Neural cell (in vitro differentiated cells): Measurements from ENCODE around the gene SUCO.

Experiments used
- EP300 ChIP-seq: fragments of 450-650 bp; conservative IDR thresholded peaks from 2 replicates; pipeline ENCODE4 v1.6.1; 2014; ENCODE audit warnings: antibody characterized with exemption, mild to moderate bottlenecking, moderate library complexity; ENCODE audit not compliant: poor library complexity, severe bottlenecking
- EZH2 ChIP-seq: fragments of 200-600, 300-800 bp; shearing (Covaris generic), sonication (generic); IDR thresholded peaks from 2 replicates; pipeline ENCODE4 v1.6.1; 2014; ENCODE audit warnings: antibody characterized with exemption, low read length, borderline replicate concordance, mild to moderate bottlenecking; ENCODE audit not compliant: insufficient read depth, poor library complexity, severe bottlenecking
- POLR2AphosphoS5 ChIP-seq: IDR thresholded peaks from 2 replicates; pipeline ENCODE4 v1.6.1; 2012
- RAD21 ChIP-seq: fragments of 450-650 bp; conservative IDR thresholded peaks from 2 replicates; pipeline ENCODE4 v1.6.1; 2014; ENCODE audit warnings: antibody characterized with exemption, mild to moderate bottlenecking, moderate library complexity
- TF ChIP-seq, protein P1 (sequence below): fragments of 450-650 bp; IDR thresholded peaks from 2 replicates; pipeline ENCODE4 v1.5.1; 2014; ENCODE audit warnings: antibody characterized with exemption, mild to moderate bottlenecking, moderate library complexity; ENCODE audit not compliant: poor library complexity, severe bottlenecking
- TF ChIP-seq, protein P2 (sequence below): IDR thresholded peaks from 2 replicates; pipeline ENCODE4 v1.6.1; 2012; ENCODE audit warnings: borderline replicate concordance

DNA sequence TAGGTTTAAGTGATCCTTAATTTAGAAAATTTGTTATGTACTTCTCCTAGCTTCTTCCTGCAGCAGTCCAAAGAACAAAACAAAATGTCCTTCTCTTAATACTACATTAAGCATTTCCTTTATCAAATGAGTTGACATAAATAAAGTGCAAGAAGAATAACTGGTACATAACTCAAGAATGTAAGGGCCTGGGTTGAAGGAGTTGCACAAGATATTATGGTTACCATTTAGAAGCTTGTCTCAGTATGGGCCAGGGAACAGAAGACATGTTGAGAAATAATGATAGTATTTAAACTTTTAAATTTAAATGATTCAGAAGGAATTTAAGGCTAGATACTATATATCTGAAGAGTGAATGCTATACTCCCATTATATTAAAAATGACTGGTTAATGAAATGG lies 23.5 kb downstream of the SUCO start:
- TF ChIP-seq POLR2AphosphoS5 (no peak), EP300 (no peak), RAD21 (no peak), EZH2 (no peak)
- TF ChIP-seq, protein P1, sequence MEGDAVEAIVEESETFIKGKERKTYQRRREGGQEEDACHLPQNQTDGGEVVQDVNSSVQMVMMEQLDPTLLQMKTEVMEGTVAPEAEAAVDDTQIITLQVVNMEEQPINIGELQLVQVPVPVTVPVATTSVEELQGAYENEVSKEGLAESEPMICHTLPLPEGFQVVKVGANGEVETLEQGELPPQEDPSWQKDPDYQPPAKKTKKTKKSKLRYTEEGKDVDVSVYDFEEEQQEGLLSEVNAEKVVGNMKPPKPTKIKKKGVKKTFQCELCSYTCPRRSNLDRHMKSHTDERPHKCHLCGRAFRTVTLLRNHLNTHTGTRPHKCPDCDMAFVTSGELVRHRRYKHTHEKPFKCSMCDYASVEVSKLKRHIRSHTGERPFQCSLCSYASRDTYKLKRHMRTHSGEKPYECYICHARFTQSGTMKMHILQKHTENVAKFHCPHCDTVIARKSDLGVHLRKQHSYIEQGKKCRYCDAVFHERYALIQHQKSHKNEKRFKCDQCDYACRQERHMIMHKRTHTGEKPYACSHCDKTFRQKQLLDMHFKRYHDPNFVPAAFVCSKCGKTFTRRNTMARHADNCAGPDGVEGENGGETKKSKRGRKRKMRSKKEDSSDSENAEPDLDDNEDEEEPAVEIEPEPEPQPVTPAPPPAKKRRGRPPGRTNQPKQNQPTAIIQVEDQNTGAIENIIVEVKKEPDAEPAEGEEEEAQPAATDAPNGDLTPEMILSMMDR: no peak
- TF ChIP-seq, protein P2, sequence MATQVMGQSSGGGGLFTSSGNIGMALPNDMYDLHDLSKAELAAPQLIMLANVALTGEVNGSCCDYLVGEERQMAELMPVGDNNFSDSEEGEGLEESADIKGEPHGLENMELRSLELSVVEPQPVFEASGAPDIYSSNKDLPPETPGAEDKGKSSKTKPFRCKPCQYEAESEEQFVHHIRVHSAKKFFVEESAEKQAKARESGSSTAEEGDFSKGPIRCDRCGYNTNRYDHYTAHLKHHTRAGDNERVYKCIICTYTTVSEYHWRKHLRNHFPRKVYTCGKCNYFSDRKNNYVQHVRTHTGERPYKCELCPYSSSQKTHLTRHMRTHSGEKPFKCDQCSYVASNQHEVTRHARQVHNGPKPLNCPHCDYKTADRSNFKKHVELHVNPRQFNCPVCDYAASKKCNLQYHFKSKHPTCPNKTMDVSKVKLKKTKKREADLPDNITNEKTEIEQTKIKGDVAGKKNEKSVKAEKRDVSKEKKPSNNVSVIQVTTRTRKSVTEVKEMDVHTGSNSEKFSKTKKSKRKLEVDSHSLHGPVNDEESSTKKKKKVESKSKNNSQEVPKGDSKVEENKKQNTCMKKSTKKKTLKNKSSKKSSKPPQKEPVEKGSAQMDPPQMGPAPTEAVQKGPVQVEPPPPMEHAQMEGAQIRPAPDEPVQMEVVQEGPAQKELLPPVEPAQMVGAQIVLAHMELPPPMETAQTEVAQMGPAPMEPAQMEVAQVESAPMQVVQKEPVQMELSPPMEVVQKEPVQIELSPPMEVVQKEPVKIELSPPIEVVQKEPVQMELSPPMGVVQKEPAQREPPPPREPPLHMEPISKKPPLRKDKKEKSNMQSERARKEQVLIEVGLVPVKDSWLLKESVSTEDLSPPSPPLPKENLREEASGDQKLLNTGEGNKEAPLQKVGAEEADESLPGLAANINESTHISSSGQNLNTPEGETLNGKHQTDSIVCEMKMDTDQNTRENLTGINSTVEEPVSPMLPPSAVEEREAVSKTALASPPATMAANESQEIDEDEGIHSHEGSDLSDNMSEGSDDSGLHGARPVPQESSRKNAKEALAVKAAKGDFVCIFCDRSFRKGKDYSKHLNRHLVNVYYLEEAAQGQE: no peak
